Type B pancreatic cell (in vitro differentiated cells): ENCODE measurements around the gene LYPD3. TPM values are rescaled to one million over a fixed set of nuclear protein-coding genes. Genes with fewer than 3 reads are reported as not detected.

Source experiments
- DNase-seq: peaks from one replicate; pipeline ENCODE4 v3.0.0; 2021; ENCODE audit warnings: mixed read lengths; ENCODE audit not compliant: unreplicated experiment; ENCODE audit errors: extremely low spot score
- H3K27ac Mint-ChIP-seq: 2 replicates; pipeline ENCODE4 v1.8.0; 2021; ENCODE audit warnings: mild to moderate bottlenecking, mixed read lengths
- H3K27me3 Mint-ChIP-seq: 2 replicates; pipeline ENCODE4 v1.8.0; 2021; ENCODE audit warnings: mixed read lengths
- H3K36me3 Mint-ChIP-seq: 2 replicates; pipeline ENCODE4 v1.8.0; 2021; ENCODE audit warnings: mixed read lengths
- H3K4me1 Mint-ChIP-seq: one replicate; pipeline ENCODE4 v1.8.0; 2021; ENCODE audit warnings: mixed read lengths; ENCODE audit not compliant: unreplicated experiment
- H3K4me3 Mint-ChIP-seq: 2 replicates; pipeline ENCODE4 v1.8.0; 2021; ENCODE audit warnings: mild to moderate bottlenecking, mixed read lengths
- H3K9me3 Mint-ChIP-seq: 2 replicates; pipeline ENCODE4 v1.8.0; 2021; ENCODE audit warnings: mixed read lengths
- total RNA-seq: library from RNA; stranded (reverse); gene quantifications from 2 replicates; pipeline ENCODE4 v1.2.1, GENCODE V29; 2021; ENCODE audit warnings: low replicate concordance
- TF ChIP-seq, protein P1 (sequence below): fragments of 200-600 bp; sonication (generic); conservative IDR thresholded peaks from 2 replicates; pipeline ENCODE4 v1.5.0; 2021; ENCODE audit warnings: antibody characterized with exemption, mild to moderate bottlenecking

The LYPD3 gene
- total RNA-seq, 1 donor from 2014 or later: 13.3 TPM

DNA sequence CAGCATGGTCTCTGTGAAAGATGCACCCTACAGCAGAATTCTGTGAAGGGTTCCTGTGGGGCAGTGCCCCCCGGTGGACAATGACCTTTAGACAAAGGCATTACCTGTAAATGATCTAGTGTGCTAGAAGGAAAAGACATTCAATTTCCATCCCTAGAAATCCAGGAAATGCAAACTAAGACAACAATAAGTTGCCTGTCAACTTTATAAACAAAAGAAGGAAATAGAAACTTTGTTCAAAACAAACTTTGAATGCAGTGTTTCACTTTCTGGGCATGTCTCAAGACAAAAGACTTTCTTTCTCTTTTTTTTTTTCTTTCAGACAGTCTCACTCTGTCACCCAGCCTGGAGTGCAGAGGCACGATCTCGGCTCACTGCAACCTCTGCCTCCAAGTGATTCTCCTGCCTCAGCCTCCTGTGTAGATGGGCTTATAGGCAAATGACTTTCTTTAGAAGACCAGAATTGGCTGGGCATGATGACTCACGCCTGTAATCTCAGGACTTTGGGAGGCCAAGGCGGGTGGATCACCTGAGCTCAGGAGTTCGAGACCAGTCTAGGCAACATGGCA lies 35.2 kb downstream of the LYPD3 start:
- Mint-ChIP-seq H3K27me3 (no peaks in the 10 kb centered on the region), H3K9me3 (no peaks in the 10 kb centered on the region), H3K4me3 (peak overlapping the region; percentile 20), H3K36me3 (no peaks in the 10 kb centered on the region), H3K27ac (peak overlapping the region; percentile 46), H3K4me1 (no peaks in the 10 kb centered on the region)
- DNase-seq: no peak
- TF ChIP-seq, protein P1, sequence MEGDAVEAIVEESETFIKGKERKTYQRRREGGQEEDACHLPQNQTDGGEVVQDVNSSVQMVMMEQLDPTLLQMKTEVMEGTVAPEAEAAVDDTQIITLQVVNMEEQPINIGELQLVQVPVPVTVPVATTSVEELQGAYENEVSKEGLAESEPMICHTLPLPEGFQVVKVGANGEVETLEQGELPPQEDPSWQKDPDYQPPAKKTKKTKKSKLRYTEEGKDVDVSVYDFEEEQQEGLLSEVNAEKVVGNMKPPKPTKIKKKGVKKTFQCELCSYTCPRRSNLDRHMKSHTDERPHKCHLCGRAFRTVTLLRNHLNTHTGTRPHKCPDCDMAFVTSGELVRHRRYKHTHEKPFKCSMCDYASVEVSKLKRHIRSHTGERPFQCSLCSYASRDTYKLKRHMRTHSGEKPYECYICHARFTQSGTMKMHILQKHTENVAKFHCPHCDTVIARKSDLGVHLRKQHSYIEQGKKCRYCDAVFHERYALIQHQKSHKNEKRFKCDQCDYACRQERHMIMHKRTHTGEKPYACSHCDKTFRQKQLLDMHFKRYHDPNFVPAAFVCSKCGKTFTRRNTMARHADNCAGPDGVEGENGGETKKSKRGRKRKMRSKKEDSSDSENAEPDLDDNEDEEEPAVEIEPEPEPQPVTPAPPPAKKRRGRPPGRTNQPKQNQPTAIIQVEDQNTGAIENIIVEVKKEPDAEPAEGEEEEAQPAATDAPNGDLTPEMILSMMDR: peak; percentile 22

DNA sequence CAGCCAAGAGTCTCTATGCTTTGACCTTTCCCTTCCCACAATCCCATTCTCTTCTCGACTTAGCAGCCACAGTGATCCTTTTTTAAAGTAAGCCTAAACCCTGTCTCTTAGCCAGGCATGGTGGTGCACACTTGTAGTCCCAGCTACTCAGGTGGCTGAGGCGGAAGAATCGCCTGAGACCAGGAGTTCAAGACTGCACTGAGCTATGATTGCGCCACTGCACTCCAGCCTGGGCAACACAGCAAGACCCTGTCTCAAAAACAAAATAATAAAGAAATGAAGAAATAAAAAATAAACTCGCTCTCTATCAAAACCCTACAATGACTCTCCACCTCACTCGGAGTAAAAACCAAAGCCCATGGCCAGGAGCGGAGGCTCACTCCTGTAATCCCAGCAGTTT lies 36.0 kb downstream of the LYPD3 start:
- Mint-ChIP-seq H3K36me3 (no peaks in the 10 kb centered on the region), H3K9me3 (no peaks in the 10 kb centered on the region), H3K4me1 (no peaks in the 10 kb centered on the region), H3K27me3 (no peaks in the 10 kb centered on the region), H3K4me3 (no peak overlapping the region), H3K27ac (no peak overlapping the region)
- DNase-seq: no peak
- TF ChIP-seq, protein P1: no peak

DNA sequence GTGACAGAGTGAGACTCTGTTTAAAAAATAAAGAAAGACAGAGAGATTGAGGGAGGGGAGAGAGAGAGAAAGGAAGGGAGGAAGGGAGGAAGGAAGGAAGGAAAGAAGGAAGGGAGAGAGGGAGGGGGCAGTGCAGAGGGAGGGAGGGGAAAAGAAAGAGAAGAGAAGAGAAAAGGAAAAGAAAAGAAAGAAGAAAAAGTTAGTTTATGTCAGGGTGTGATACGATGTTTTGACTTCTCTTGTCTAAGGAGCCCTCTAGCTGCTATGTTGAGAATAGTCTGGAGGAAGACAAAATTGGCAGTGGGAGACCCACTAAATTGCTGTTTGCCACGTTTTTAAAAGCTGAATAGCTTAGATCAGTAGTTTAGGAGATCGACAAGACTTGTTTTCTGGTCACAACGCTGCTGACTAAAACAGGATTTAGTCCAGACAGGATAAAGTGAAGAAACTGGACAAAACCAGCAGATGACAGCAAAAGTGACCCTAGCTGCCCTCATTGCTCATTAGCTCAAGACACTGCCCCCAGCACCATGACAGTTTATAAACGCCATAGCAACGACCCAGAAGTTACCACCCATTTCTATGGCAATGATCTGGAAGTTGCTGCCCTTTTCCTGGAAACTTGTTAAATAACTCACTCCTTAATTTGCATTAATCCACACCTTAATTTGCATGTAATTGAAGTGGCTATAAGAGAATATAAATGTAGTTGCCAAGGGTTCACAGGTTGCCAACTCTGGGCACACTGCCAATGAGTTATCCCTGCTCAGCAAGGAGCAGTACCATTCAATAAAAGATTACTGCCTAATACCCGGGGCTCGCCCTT lies 39.6 kb downstream of the LYPD3 start:
- Mint-ChIP-seq H3K4me3 (no peak overlapping the region), H3K9me3 (no peaks in the 10 kb centered on the region), H3K36me3 (no peaks in the 10 kb centered on the region), H3K27me3 (no peaks in the 10 kb centered on the region), H3K27ac (no peak overlapping the region), H3K4me1 (no peaks in the 10 kb centered on the region)
- no peak for DNase-seq
- TF ChIP-seq, protein P1: peak; percentile 55

DNA sequence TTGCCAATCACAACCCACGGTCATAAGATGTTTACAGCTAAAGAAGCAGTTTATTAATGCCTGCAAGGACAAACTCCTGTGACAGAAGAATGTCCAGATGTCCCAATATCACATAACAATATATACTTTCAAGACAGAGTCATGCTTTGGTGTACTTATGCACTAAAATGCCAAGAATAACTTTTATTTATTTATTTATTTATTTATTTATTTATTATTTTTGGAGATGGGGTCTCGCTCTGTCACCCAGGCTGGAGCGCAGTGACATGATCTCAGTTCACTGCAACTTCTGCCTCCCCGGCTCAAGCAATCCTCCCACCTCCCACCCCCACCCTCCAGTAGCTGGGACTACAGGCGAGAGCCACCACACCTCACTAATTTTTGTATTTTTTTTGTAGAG lies 41.6 kb downstream of the LYPD3 start:
- Mint-ChIP-seq H3K9me3 (no peaks in the 10 kb centered on the region), H3K36me3 (no peaks in the 10 kb centered on the region), H3K27ac (no peak overlapping the region), H3K4me1 (no peaks in the 10 kb centered on the region), H3K4me3 (no peak overlapping the region), H3K27me3 (peaks cover 6% of the 10 kb centered on the region)
- TF ChIP-seq, protein P1: no peak
- no peak for DNase-seq

DNA sequence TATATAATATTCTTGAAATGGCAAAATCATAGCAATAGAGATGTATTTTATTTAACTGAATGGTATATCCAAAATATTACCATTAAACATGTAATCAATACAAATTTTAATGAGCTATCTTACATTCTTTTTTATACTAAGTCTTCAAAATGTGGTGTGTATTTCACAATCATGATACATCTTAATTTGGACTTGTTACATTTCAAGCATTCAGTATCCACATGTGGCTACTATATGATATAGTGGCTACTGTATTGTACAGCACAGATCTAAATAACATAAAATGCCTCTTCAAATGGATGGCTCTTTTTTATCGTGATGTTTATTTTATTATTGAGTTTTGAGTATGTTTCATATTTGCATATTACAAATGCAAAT lies 42.7 kb downstream of the LYPD3 start:
- no peak overlapping the region for H3K4me3 Mint-ChIP-seq
- peaks cover 6% of the 10 kb centered on the region for H3K27me3 Mint-ChIP-seq
- H3K27ac Mint-ChIP-seq: no peak overlapping the region
- H3K9me3 Mint-ChIP-seq: no peaks in the 10 kb centered on the region
- no peaks in the 10 kb centered on the region for H3K36me3 Mint-ChIP-seq
- no peak for DNase-seq
- H3K4me1 Mint-ChIP-seq: no peaks in the 10 kb centered on the region
- TF ChIP-seq, protein P1: no peak
